Fibroblast of pulmonary artery (primary cell): ENCODE data around the gene EPDR1.

ENCODE experiments used
- DNase-seq: peaks from one replicate; pipeline ENCODE4 v3.0.0-alpha.2; 2010; ENCODE audit warnings: low read depth
- H3K4me3 ChIP-seq: replicated peaks from 2 replicates; pipeline ENCODE4 v1.5.1; 2011; ENCODE audit warnings: low read depth, mild to moderate bottlenecking, control low read depth, low read length, moderate library complexity
- CTCF ChIP-seq: IDR thresholded peaks from 2 replicates; pipeline ENCODE4 v1.5.1; 2011; ENCODE audit warnings: mild to moderate bottlenecking, control low read depth, low read length, inconsistent platforms; ENCODE audit errors: missing control alignments

The EPDR1 gene

GRCh38 chr7:37918526-37918925 is 1.9 kb upstream of the EPDR1 start:
- no peak for DNase-seq
- no peak for TF ChIP-seq CTCF

GRCh38 chr7:37920849-37921805 is 687 bp downstream of the EPDR1 start:
- peak overlapping the region; percentile 58 for H3K4me3 ChIP-seq
- TF ChIP-seq CTCF: no peak
- no peak for DNase-seq

More at GRCh38 chr7:37918526-37918925, 1.9 kb upstream of the EPDR1 start:
- H3K4me3 ChIP-seq: no peak overlapping the region

- no peak for DNase-seq
- peak overlapping the region; percentile 58 for H3K4me3 ChIP-seq
- TF ChIP-seq CTCF: no peak
Measured at GRCh38 chr7:37921876-37922275, 1.4 kb downstream of the EPDR1 start.

GRCh38 chr7:37923996-37924395 is 3.6 kb downstream of the EPDR1 start:
- DNase-seq: no peak
- no peak for TF ChIP-seq CTCF
- no peak overlapping the region for H3K4me3 ChIP-seq

- no peak for TF ChIP-seq CTCF
- no peak for DNase-seq
- H3K4me3 ChIP-seq: no peak overlapping the region
Measured at GRCh38 chr7:37924491-37925041, 4.1 kb downstream of the EPDR1 start.

GRCh38 chr7:37925620-37926019 is 5.2 kb downstream of the EPDR1 start:
- no peak for TF ChIP-seq CTCF
- H3K4me3 ChIP-seq: no peak overlapping the region
- no peak for DNase-seq
